ENCODE measurements around the gene POC5.
"Not testable (repeated sequence)": the region's sequence is repeated elsewhere in the genome, so short reads cannot be mapped to it uniquely, and the experiment has no call there.

POC5 gene

DNA sequence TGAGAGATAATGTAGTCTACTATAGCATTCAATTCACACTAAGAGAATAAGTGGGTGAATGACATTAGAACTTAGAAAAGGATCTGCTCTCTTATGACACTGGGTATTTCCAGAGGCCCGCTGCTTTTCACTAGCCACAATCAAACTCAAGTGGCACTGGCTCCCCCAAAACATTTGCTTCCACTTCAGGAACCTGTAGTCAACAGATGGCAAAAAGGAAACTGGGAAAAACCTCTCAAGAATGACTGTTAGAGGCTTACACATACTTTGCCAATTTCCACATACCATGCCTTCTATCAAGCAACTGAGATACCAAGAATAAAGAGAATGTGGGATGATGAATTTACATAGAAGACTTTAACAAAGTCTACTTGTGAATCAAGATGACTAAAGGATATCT lies 11.2 kb downstream of the POC5 start:
- DNase-seq (ENCODE audit: low read depth in 2 of 2, low spot score in 1 of 2): no peak

GRCh38 chr5:75701856-75702255 lies 15.4 kb downstream of the POC5 start:
- DNase-seq (ENCODE audit: low read depth in 2 of 2, low spot score in 1 of 2): no peak

- not testable (repeated sequence) for DNase-seq (ENCODE audit: low read depth in 2 of 2, low spot score in 1 of 2)
Measured at GRCh38 chr5:75695472-75696351, 21.5 kb downstream of the POC5 start.

DNA sequence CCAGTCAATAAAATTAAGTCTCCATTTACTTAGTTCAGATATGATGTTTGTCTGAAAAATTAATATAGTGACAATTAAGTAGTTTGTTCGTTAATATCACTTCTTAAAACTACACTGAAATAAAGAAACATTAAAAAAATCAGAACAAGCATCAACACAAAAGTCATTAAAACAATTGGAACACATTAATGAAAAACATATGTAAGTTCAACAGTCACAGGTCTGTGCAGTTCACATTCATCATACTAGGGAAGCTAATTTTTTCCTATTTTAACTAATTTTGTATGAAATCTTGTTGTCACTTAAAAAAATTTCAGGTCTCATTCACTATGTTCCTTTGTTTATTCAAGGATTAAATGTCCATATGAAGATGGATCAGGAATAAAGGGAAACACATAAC lies 22.5 kb downstream of the POC5 start:
- DNase-seq (ENCODE audit: low read depth in 2 of 2, low spot score in 1 of 2): no peak

DNA sequence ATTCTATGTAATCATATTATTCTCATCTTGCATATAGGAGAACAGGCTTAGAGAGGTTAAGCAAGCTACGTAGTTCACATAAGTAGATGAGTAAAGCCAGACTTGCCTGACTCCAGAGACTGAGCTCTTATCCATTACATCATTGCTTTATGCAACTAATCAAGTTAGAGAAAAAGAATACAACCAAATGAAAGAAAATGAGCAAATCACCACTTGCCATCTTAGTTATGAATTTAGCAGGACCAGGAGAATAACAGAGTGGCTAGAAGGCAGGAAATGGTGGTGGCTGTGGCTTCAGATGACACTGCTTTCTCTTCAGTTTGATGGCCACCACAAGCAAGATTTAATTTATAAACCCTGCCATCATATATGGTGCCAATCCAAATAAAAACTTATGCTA lies 26.6 kb downstream of the POC5 start:
- no peak for DNase-seq (ENCODE audit: low read depth in 2 of 2, low spot score in 1 of 2)

GRCh38 chr5:75686480-75686879 lies 30.8 kb downstream of the POC5 start:
- DNase-seq (ENCODE audit: low read depth in 2 of 2, low spot score in 1 of 2): no peak

GRCh38 chr5:75685141-75685540 lies 32.1 kb downstream of the POC5 start:
- DNase-seq (ENCODE audit: low read depth in 2 of 2, low spot score in 1 of 2): no peak

DNA sequence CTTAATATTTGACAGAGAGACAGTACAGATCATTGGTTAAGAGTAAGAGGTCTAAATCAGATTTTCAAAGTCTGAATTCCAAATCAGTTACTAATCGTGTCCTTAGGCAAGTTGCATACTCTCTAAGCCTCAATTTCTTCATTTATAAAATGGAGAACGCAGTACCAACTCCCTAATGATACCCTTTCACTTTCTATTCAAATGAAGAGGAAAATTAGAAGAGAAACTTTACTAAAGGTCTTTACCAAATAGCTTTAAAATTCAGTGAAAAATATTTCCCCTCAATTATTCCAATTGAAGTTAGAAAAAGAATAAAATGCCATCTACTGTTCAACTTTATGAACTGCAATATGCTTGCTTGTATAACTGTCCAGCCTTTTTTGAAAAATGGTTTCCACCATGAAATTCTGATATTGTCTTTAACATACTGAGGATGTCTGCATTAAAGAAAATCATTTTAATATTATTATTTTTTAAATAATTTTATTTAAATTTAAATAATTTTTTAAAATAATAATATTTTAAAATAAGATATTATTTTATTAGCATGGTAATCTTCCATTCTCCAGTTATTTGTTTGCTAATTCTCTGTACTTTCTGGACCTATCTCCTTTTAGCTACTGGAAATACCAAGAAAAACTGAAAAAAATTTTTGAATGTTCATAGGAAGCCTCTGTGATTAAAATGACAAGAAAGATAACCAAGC lies 36.0 kb downstream of the POC5 start:
- no peak for DNase-seq (ENCODE audit: low read depth in 2 of 2, low spot score in 1 of 2)

DNA sequence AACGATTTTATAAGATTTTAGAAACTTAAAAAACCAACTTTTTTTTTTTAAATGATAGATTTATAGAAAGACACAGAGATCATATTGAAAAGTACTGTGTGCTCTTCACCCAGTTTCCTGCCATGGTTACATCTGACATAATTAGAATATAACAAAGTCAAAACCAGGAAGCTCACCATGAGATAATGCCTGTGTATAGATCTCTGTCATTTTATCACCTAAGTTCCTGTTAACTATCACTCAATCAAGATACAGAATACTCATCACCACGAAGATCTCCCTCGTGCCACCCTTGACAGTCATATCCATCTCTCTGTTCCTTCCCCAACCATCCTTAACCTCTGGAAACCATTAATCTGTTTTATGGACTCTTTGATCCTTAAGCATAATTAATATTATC lies 39.1 kb downstream of the POC5 start:
- DNase-seq (ENCODE audit: low read depth in 2 of 2, low spot score in 1 of 2): no peak

DNA sequence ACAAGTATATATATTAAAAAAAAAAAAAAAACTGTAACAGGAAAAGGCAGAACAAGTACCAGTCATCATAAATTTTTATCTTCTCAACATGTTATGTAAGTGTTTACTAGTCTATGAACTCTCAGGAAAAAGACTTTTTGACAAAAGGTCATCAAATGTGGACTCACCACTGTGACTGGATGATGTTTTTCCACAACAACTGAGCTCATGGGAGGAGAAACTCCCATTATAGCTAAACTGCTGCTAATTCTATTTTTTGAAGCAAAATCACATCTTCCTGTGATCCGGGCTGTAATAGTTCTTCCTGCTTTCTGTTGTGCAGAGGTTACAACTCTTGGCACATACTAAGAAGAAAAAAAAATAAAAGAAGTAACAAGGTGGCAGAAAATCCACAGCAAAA lies 39.6 kb downstream of the POC5 start:
- no peak for DNase-seq (ENCODE audit: low read depth in 2 of 2, low spot score in 1 of 2)

GRCh38 chr5:75675783-75676182 lies 41.5 kb downstream of the POC5 start:
- no peak for DNase-seq (ENCODE audit: low read depth in 2 of 2, low spot score in 1 of 2)

DNA sequence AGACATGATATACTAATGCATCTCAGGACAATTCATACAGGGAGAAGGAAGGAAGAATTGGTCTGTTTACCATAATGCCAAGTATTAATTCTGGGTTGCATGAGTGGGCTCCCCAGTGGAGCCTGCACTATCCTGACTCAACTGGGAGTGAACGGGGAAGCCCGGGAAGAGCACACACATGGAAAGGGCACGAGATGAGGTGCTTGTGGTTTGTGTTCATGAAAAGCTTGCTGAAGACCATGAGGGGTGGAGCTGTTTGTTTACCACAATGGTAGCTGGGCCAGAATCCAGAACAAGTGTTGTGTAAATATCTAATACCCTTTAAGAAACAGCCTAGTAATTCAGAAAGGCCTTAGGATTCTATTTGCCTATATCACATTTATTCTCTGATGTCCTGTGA lies 44.6 kb downstream of the POC5 start:
- no peak for DNase-seq (ENCODE audit: low read depth in 2 of 2, low spot score in 1 of 2)

DNA sequence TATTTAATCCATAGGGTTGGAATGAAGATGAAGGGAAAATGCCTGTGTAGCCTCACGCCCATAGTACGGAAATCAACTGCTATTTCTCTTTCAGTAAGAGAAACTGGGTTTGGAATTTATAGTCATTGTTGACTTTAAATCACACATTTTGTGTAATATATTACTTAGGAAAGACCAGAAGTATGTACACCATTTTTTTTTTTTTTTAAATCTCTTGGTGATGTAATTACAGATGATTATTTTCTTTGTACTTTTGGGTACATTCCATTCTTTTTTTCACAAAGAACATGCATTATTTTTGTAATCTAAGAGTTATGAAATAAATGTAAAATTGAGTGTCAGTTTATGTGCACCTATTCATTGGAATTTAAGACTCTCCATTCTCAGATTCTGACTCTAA lies 45.7 kb downstream of the POC5 start:
- DNase-seq (ENCODE audit: low read depth in 2 of 2, low spot score in 1 of 2): no peak

DNA sequence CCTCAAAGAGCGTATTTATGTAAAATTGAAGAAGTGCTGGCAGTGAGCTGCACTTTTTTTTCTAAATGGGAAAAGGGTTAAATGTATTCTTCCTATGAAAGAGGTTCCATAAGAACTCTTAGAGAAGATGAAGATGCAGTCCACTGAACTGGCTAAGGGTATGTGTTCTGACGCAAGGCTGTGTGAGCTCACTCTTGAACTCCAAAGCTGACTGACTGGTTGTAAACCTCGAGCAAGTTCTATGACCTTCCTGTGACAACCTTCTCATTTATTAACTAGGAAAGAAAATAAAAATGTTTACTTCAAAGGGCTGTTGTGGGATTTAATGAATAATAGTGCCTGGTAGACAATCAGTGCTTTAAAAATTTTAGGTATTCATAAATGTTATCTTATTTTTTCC lies 46.7 kb downstream of the POC5 start:
- no peak for DNase-seq (ENCODE audit: low read depth in 2 of 2, low spot score in 1 of 2)

DNA sequence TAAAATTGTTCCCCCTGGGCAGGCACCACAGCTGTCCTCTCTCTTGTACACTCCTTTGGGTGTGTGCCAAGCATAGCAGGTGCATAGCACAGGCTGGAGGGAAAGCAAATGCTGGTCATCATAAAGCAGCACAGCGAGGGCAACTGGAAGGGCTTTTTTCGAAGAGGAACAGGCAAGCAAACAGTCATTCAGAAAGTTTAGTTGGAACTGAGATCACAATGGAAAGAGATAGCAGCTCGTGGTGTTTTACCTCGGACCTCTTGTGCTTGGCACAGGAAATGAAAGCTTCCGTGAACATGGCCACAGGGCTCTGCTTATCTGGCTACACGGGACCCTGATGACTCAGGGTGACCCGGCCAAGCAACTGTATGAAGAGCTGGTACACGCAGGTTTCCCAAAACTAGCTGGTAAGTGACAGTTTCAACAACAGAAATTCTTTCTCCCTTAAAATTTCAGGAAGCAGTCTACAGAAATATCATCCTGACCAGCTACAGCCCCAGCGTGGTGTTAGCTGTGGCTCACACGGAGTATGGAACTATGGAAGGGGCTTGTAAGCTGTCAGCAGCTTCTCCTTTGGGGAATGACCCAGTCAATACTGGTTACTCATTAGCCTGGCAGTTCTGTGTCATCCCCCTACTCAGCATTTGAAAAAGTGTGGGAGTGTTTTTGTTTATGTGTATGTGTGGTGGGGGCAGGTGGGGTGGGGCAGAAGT lies 48.1 kb downstream of the POC5 start:
- peak in 1 of 2 donors; percentile 22 for DNase-seq (ENCODE audit: low read depth in 2 of 2, low spot score in 1 of 2)

GRCh38 chr5:75668445-75668844 lies 48.8 kb downstream of the POC5 start:
- DNase-seq (ENCODE audit: low read depth in 2 of 2, low spot score in 1 of 2): no peak

GRCh38 chr5:75667586-75667985 lies 49.7 kb downstream of the POC5 start:
- DNase-seq (ENCODE audit: low read depth in 2 of 2, low spot score in 1 of 2): no peak

DNA sequence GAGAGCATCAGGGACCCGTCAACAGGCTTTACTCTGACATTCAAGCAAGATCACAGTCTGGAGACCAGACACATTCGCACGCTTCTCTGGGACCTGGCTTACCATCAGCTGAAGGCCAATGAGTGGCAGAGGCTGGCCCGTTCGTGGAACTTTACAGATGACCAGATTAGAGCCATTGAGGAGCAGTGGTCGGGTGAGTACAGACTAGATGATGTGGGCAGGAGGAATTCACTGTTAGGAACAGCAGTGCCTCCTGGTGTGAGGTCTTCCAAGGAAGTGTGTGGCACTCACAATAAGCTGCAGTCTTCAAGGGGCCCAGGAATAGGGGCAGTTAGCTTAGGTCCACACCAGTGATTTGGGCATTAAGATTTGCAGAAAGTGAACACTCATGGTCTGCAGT lies 50.4 kb downstream of the POC5 start:
- no peak for DNase-seq (ENCODE audit: low read depth in 2 of 2, low spot score in 1 of 2)

DNA sequence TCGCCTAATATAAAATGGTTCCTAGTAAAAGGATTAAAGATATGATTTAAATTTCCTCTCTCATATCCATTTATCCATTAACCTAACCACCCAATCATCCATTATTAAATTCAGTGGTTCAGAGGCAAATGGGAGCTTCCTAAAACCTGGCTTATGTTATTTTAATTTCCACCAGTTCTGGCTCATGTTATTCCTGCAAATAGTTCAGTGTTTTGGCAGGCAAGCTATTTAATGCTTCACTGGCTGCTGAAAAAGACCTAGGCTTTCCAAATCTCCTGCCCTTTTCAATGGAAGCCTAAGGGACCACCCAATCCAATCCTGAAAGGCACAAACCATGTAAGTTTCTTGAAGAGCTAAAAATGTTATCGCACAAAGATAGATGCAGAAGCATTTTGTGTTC lies 52.3 kb downstream of the POC5 start:
- no peak for DNase-seq (ENCODE audit: low read depth in 2 of 2, low spot score in 1 of 2)

DNA sequence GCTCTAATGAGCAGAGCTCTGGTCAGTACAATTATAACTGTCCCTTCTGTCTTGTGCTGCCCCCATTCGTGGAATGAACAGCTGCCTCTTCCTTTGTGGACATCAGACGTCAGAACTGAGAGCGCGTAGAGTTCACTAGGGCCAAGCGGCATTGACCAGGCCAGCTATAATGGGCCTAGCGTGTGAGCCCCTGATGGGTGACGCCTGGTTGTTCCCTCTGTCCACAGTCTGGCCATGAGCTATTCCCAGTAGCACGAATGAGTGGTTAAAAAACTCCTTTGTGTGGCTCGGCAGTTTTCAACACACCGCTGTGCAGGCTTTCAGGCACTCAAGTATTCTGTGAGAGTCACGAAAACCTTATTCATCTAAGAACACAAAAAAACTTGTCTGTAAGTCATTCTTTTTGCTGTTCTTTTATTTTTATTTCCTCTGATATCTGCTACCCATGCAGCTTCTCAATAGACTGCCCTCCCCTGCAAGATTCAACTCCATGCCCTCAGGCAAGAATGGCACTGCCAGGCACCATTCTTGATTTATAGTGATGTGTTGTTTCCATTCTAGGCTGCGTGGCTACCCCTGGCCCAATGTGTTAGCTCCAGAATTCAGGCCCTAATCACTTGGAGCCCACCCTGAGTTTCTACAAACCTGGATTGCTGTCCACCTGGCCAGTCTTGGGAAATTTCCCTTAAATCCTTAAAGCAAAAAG lies 53.5 kb downstream of the POC5 start:
- no peak for DNase-seq (ENCODE audit: low read depth in 2 of 2, low spot score in 1 of 2)

GRCh38 chr5:75662061-75662460 lies 55.2 kb downstream of the POC5 start:
- no peak for DNase-seq (ENCODE audit: low read depth in 2 of 2, low spot score in 1 of 2)

Data from stimulated activated CD8-positive, alpha-beta memory T cell treated with anti-CD3 and anti-CD28 coated beads, Interleukin-4, amount 100 ng/mL, for 1 hour (primary cell).